GM18498 (cell line): ENCODE results near the gene ZNF362.
A peak's percentile ranks its signal among the peaks of the same experiment; 100 is the strongest.

Experiments
- ATAC-seq: cut with Tn5 transposase; IDR thresholded peaks from one replicate; pipeline ENCODE4 v1.9.1; 2021; ENCODE audit warnings: mild to moderate bottlenecking, moderate library complexity; ENCODE audit not compliant: unreplicated experiment

The ZNF362 gene

GRCh38 chr1:33342041-33342723 lies 85.9 kb downstream of the ZNF362 start:
- no peak for ATAC-seq

- no peak for ATAC-seq
These were observed 87.2 kb downstream of the ZNF362 start for GRCh38 chr1:33343539-33343938.

GRCh38 chr1:33344896-33345560 lies 88.7 kb downstream of the ZNF362 start:
- ATAC-seq, result no peak

- no peak for ATAC-seq
These were observed 90.2 kb downstream of the ZNF362 start for GRCh38 chr1:33346533-33346926.

- ATAC-seq, result no peak
These were observed 90.8 kb downstream of the ZNF362 start for GRCh38 chr1:33346927-33347649.

- no peak for ATAC-seq
These were observed 91.3 kb downstream of the ZNF362 start for GRCh38 chr1:33347650-33347992.

GRCh38 chr1:33348194-33348593 lies 91.9 kb downstream of the ZNF362 start:
- no peak for ATAC-seq

- ATAC-seq, result no peak
These were observed 92.4 kb downstream of the ZNF362 start for GRCh38 chr1:33348676-33349080.

GRCh38 chr1:33349081-33349759 lies 92.9 kb downstream of the ZNF362 start:
- peak; percentile 39 for ATAC-seq

GRCh38 chr1:33349778-33350610 lies 93.7 kb downstream of the ZNF362 start:
- ATAC-seq, result peak; percentile 80
